ENCODE data around the gene ATG13.

DNA sequence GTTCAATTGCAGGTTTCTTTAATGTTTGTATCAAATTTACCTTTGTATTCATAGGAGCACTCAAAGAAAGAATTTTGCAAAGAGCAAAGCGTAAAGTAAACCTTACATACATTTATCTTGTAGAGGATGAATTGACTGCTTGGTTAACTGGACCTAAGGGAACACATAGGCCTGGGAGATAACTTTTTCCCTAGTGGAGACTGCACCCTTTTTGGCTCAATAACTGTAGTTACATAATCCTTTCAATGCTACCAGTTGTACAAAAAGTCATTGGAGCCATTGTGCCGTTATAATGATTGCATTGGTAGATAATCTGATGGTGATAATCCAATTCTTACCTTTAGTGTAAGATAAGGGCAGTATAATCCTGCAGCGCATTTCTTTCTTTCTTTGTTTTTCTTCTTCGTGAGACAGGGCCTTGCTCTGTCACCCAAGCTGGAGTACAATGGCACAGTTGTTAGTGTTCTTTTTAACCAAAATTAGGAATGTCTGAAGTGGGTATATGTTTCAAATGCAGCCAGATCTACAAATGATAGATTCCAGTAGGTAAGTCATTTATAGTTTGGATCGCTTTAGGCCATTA lies 18.3 kb downstream of the ATG13 start:
- TF ChIP-seq, protein P1, sequence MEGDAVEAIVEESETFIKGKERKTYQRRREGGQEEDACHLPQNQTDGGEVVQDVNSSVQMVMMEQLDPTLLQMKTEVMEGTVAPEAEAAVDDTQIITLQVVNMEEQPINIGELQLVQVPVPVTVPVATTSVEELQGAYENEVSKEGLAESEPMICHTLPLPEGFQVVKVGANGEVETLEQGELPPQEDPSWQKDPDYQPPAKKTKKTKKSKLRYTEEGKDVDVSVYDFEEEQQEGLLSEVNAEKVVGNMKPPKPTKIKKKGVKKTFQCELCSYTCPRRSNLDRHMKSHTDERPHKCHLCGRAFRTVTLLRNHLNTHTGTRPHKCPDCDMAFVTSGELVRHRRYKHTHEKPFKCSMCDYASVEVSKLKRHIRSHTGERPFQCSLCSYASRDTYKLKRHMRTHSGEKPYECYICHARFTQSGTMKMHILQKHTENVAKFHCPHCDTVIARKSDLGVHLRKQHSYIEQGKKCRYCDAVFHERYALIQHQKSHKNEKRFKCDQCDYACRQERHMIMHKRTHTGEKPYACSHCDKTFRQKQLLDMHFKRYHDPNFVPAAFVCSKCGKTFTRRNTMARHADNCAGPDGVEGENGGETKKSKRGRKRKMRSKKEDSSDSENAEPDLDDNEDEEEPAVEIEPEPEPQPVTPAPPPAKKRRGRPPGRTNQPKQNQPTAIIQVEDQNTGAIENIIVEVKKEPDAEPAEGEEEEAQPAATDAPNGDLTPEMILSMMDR (IDR thresholded peaks at IDR 0.05) = no peak
- no peak for TF ChIP-seq POLR2A (IDR thresholded peaks at IDR 0.05)
